H1 (cell line): ENCODE measurements around the gene SLC9C1. TPM values are rescaled to one million over a fixed set of nuclear protein-coding genes. Genes with fewer than 3 reads are reported as not detected.

Experiments
- CTCF ChIA-PET: fragments of 300-600 bp; sonication (Branson Sonifier 250); formaldehyde crosslinking; loops from one replicate; lab custom pipeline; 2021; ENCODE audit not compliant: partially characterized antibody; lab: Charles Lee
- POLR2A ChIA-PET: fragments of 300-600 bp; sonication (Branson Sonifier 250); formaldehyde crosslinking; loops from one replicate; lab custom pipeline; 2021; ENCODE audit warnings: inconsistent platforms; ENCODE audit not compliant: partially characterized antibody; lab: Charles Lee
- DNase-seq, 2 experiments: peaks; one replicate each; pipeline versions ENCODE4 v3.0.0 to v3.0.0-alpha.2; 2010 to 2022; ENCODE audit warnings: low spot score in 2 of 2, low read depth in 1 of 2, mixed read lengths in 1 of 2
- FAIRE-seq: peaks from 2 replicates; lab custom pipeline; 2011; peaks lifted over from hg19 to GRCh38; lab: Jason Lieb, UNC
- H2AFZ ChIP-seq: 2 replicates; pipeline ENCODE4 v1.8.1; 2012; ENCODE audit warnings: low read length, inconsistent platforms
- H2AK5ac ChIP-seq: 2 replicates; pipeline ENCODE4 v1.6.1; 2013; ENCODE audit warnings: low read depth, low read length
- H2BK120ac ChIP-seq: replicated peaks from 2 replicates; pipeline ENCODE3; 2013; ENCODE audit warnings: low read depth, low read length, inconsistent platforms
- H2BK12ac ChIP-seq: 2 replicates; pipeline ENCODE4 v1.6.1; 2013; ENCODE audit warnings: low read depth, low read length
- H2BK15ac ChIP-seq: 2 replicates; pipeline ENCODE4 v1.6.1; 2013; ENCODE audit warnings: low read length
- H2BK20ac ChIP-seq: 2 replicates; pipeline ENCODE4 v1.6.1; 2013; ENCODE audit warnings: low read length
- H2BK5ac ChIP-seq: 2 replicates; pipeline ENCODE4 v1.6.1; 2013; ENCODE audit warnings: low read depth, low read length
- H3K14ac ChIP-seq: 2 replicates; pipeline ENCODE4 v1.6.1; 2013; ENCODE audit warnings: inconsistent platforms; ENCODE audit not compliant: insufficient read length
- H3K18ac ChIP-seq: 2 replicates; pipeline ENCODE4 v1.6.1; 2013; ENCODE audit warnings: low read length; ENCODE audit errors: extremely low read depth
- H3K23ac ChIP-seq: 2 replicates; pipeline ENCODE4 v1.6.1; 2013; ENCODE audit warnings: inconsistent platforms; ENCODE audit not compliant: insufficient read length
- H3K23me2 ChIP-seq: 2 replicates; pipeline ENCODE4 v1.6.1; 2013; ENCODE audit warnings: low read depth, low read length
- H3K27ac ChIP-seq: 2 replicates; pipeline ENCODE4 v1.6.1; 2011; ENCODE audit warnings: low read depth, low read length, inconsistent platforms
- H3K27me3 ChIP-seq, 4 experiments: replicated peaks in 1 of 4; 1 replicate in 1 of 4; 2 replicates in 3 of 4; pipeline versions ENCODE4 v1.6.1 to v1.8.1; 2011 to 2013; ENCODE audit warnings: low read length in 3 of 4, mild to moderate bottlenecking in 3 of 4, inconsistent platforms in 2 of 4, mixed read lengths in 2 of 4, moderate library complexity in 1 of 4; ENCODE audit not compliant: control insufficient read depth in 3 of 4, insufficient read depth in 3 of 4; ENCODE audit errors: extremely low read depth in 1 of 4
- H3K36me3 ChIP-seq, 4 experiments: 2 replicates each; pipeline versions ENCODE4 v1.6.1 to v1.8.1; 2011 to 2013; ENCODE audit warnings: mild to moderate bottlenecking in 4 of 4, low read length in 3 of 4, moderate library complexity in 2 of 4, control low read depth in 1 of 4, inconsistent platforms in 1 of 4; ENCODE audit not compliant: insufficient read depth in 4 of 4, control insufficient read depth in 2 of 4
- H3K4ac ChIP-seq: replicated peaks from 2 replicates; pipeline ENCODE3; 2013; ENCODE audit warnings: low read length, low read depth, mixed read lengths, inconsistent platforms; ENCODE audit not compliant: insufficient read length
- H3K4me1 ChIP-seq, 4 experiments: replicated peaks in 1 of 4; 1 replicate in 1 of 4; 2 replicates in 3 of 4; pipeline versions ENCODE4 v1.6.1 to v1.8.1; 2011 to 2013; ENCODE audit warnings: low read length in 3 of 4, inconsistent platforms in 2 of 4, mixed read lengths in 1 of 4; ENCODE audit not compliant: insufficient read depth in 4 of 4, control insufficient read depth in 3 of 4
- H3K4me2 ChIP-seq, 2 experiments: 2 replicates each; pipeline versions ENCODE4 v1.6.1 to v1.8.1; 2011 to 2013; ENCODE audit warnings: low read depth in 2 of 2, low read length in 2 of 2, control low read depth in 1 of 2, inconsistent platforms in 1 of 2, mild to moderate bottlenecking in 1 of 2; ENCODE audit not compliant: insufficient read depth in 1 of 2
- H3K4me3 ChIP-seq, 4 experiments: fragments of 200-600, 300-600 bp in 1 of 4; sonication (generic), shearing (Covaris generic), sonication (Bioruptor Twin) in 1 of 4; 2 replicates each; pipeline versions ENCODE4 v1.5.1 to v1.8.1; 2011 to 2016; ENCODE audit warnings: low read length in 4 of 4, low read depth in 3 of 4, control low read depth in 2 of 4, inconsistent platforms in 2 of 4, mild to moderate bottlenecking in 2 of 4, mixed read lengths in 1 of 4, moderate library complexity in 1 of 4; ENCODE audit not compliant: insufficient read depth in 2 of 4; ENCODE audit errors: extremely low read depth in 1 of 4
- H3K56ac ChIP-seq: replicated peaks from 2 replicates; pipeline ENCODE3; 2013; ENCODE audit warnings: low read depth, mild to moderate bottlenecking, mixed read lengths, low read length, inconsistent platforms; ENCODE audit not compliant: insufficient read length
- H3K79me1 ChIP-seq: 2 replicates; pipeline ENCODE4 v1.6.1; 2013; ENCODE audit warnings: low read depth, low read length, control low read depth
- H3K79me2 ChIP-seq, 2 experiments: 2 replicates each; pipeline versions ENCODE4 v1.6.1 to v1.8.1; 2012 to 2013; ENCODE audit warnings: low read length in 2 of 2, mild to moderate bottlenecking in 2 of 2, inconsistent platforms in 1 of 2; ENCODE audit not compliant: insufficient read depth in 2 of 2, control insufficient read depth in 1 of 2
- H3K9ac ChIP-seq, 4 experiments: replicated peaks in 1 of 4; 1 replicate in 1 of 4; 2 replicates in 3 of 4; pipeline versions ENCODE4 v1.6.1 to v1.8.1; 2011 to 2013; ENCODE audit warnings: low read depth in 3 of 4, low read length in 3 of 4, control low read depth in 2 of 4, mild to moderate bottlenecking in 2 of 4, moderate library complexity in 2 of 4, inconsistent platforms in 1 of 4; ENCODE audit errors: extremely low read depth in 1 of 4
- H3K9me3 ChIP-seq, 2 experiments: 2 replicates each; pipeline versions ENCODE4 v1.6.1 to v1.8.1; 2012 to 2013; ENCODE audit warnings: mild to moderate bottlenecking in 2 of 2, moderate library complexity in 2 of 2, control low read depth in 1 of 2, inconsistent platforms in 1 of 2, low read depth in 1 of 2, low read length in 1 of 2, mixed read lengths in 1 of 2; ENCODE audit not compliant: insufficient read depth in 2 of 2
- H4K20me1 ChIP-seq, 2 experiments: replicated peaks in 1 of 2; 2 replicates each; pipeline versions ENCODE3 to v1.8.1; 2011 to 2013; ENCODE audit warnings: inconsistent platforms in 2 of 2, low read length in 2 of 2, mild to moderate bottlenecking in 1 of 2; ENCODE audit not compliant: insufficient read depth in 2 of 2, control insufficient read depth in 1 of 2
- H4K5ac ChIP-seq: 2 replicates; pipeline ENCODE4 v1.6.1; 2013; ENCODE audit warnings: low read length, low read depth, mixed read lengths, inconsistent platforms; ENCODE audit not compliant: insufficient read length
- H4K8ac ChIP-seq: 2 replicates; pipeline ENCODE4 v1.8.0; 2013; ENCODE audit warnings: mild to moderate bottlenecking, moderate library complexity, low read length, inconsistent platforms; ENCODE audit not compliant: insufficient read depth; ENCODE audit errors: extremely low read depth
- H4K91ac ChIP-seq: replicated peaks from 2 replicates; pipeline ENCODE3; 2013; ENCODE audit warnings: low read length, mixed read lengths, inconsistent platforms; ENCODE audit not compliant: insufficient read length
- CHD2 ChIP-seq: IDR thresholded peaks from 2 replicates; pipeline ENCODE4 v1.6.1; 2012; ENCODE audit warnings: low read length, improper control_type of control experiment
- JUN ChIP-seq: IDR thresholded peaks from 2 replicates; pipeline ENCODE4 v1.6.1; 2011; ENCODE audit warnings: low read depth, mild to moderate bottlenecking, improper control_type of control experiment, low read length
- KDM4A ChIP-seq: IDR thresholded peaks from one replicate; pipeline ENCODE4 v1.7.1; 2012; ENCODE audit warnings: low read depth, mild to moderate bottlenecking, moderate library complexity, low read length, inconsistent platforms; ENCODE audit not compliant: severe bottlenecking
- WGBS, 2 experiments: shearing (Covaris generic) in 1 of 2; methylation state at CpG; one replicate each; pipeline versions ENCODE4 v1.1.6 to v1.1.7; 2013 to 2015; ENCODE audit warnings: low lambda C conversion rate in 2 of 2, mixed read lengths in 2 of 2, inconsistent platforms in 1 of 2, low coverage in 1 of 2, missing lambda C conversion rate in 1 of 2; ENCODE audit not compliant: insufficient replicate concordance in 2 of 2, insufficient coverage in 1 of 2, insufficient read length in 1 of 2; ENCODE audit errors: extremely low coverage in 1 of 2, missing lambda C conversion rate in 1 of 2; 5-methylcytosine and 5-hydroxymethylcytosine counted together
- polyA plus RNA-seq, 7 experiments: library from polyadenylated mRNA; depleted of rRNA in 3 of 7; stranded (reverse) in 5 of 7; unstranded in 2 of 7; fragments of >200 nt in 5 of 7; fragments of 200-250 nt in 2 of 7; gene quantifications; 1 replicate in 5 of 7; 2 replicates in 1 of 7; 4 replicates in 1 of 7; pipeline versions ENCODE4 v1.2.1 to v1.2.3, GENCODE V29; 2011 to 2013; ENCODE audit warnings: missing spikeins in 2 of 7, mixed read lengths in 2 of 7
- total RNA-seq: library from RNA; stranded (reverse); fragmentation: NEBNext Ultra II Directional; extraction: Animal tissue kit (Norgen Biotek cat#: 25700); gene quantifications from 2 replicates; pipeline ENCODE4 v1.2.1, GENCODE V29; 2021

SLC9C1 gene
- total and polyA plus RNA-seq, 2 of the 8 experiments (the other 6 are each of a cell fraction or from before 2014, with no cell fraction given), result 0.15 to 0.24 TPM

DNA sequence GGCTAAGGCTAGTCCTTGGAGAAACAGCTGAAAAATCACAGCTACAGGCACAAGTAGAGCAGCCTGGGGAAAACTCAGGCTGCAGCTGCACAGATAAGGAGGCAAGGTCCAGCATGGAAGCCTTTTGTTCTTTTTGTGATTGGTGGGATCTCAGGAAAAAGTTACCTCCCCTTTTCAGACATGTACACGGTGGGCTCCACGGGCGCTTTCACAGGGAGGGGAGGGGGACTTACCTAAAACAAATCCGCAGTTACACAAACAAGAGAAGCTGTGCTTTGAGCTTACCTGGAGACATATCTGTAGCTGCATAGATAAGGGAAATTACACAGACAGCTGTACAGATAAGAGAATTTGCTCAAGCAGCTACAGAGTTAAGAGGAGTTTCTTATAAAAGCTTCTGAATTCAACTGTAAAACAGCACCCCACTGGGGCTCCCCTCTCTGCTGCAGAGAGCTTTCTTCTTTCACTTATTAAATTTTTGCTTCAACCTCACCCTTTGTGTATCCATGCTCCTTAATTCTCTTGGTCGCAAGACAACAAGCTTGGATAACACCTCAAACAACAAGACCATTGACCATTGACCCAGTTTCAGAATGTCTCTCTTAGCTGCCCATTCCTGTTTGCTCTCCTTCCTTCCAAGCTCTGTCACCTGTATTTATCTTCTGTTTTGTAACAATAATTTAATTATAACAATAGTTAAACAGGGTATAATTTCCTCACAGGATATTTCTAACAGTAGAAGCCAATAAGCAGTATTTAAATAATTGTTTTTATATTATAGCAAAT, 28.0 kb upstream of the SLC9C1 start:
- Histone ChIP-seq H3K79me1 (no peaks in the 10 kb centered on the region), H3K14ac (no peak overlapping the region), H3K9me3 (peaks cover 1 to 4% of the 10 kb centered on the region in 2 experiments; a peak in 1 of 4 replicates), H2BK20ac (peak overlapping the region; percentile 7; the same call in 1 of the 2 replicates), H2AK5ac (no peak overlapping the region), H3K27me3 (no peaks in the 10 kb centered on the region), H4K91ac (no peak overlapping the region), H2BK5ac (no peak overlapping the region), H3K23ac (no peak overlapping the region), H2BK15ac (no peak overlapping the region), H4K20me1 (no peaks in the 10 kb centered on the region), H3K4ac (no peak overlapping the region), H3K4me1 (peaks cover 0 to 16% (median 8%) of the 10 kb centered on the region in 4 experiments; a peak in 5 of 7 replicates), H3K36me3 (no peaks in the 10 kb centered on the region), H3K9ac (no peak overlapping the region), H3K23me2 (no peaks in the 10 kb centered on the region), H2BK120ac (peak overlapping the region; percentile 22), H3K56ac (no peak overlapping the region), H3K4me3 (peak overlapping the region in 1 of 4 experiments; percentile 28; a peak in 1 of 8 replicates), H3K27ac (peak overlapping the region; percentile 25; the same call in 1 of the 2 replicates), H3K79me2 (no peaks in the 10 kb centered on the region), H2AFZ (peak overlapping the region; percentile 77), H3K4me2 (peak overlapping the region; percentile 48 to 50; a peak in 3 of 4 replicates), H3K18ac (peak overlapping the region; percentile 55; the same call in 1 of the 2 replicates), H4K8ac (no peak overlapping the region), H4K5ac (peak overlapping the region; percentile 18), H2BK12ac (no peak overlapping the region)
- TF ChIP-seq KDM4A (peak; percentile 33), CHD2 (no peak), JUN (no peak)
- POLR2A ChIA-PET, result interaction anchor here (0.8 to 3.9 kb wide), 7 partner anchors 9 to 94 kb away, joined by 3 to 16 read pairs (median 5); partner anchors contain the start of genes CD200 and SLC9C1
- no peak for DNase-seq
- WGBS, 2 experiments, result 29% methylated on average over 5 of the region's 5 CpGs; no CpG with 5 or more reads in 1 of the 2 experiments
- CTCF ChIA-PET, result interaction anchor here (0.7 to 4.4 kb wide), 13 partner anchors 10 to 211 kb away, joined by 3 to 30 read pairs (median 5); partner anchors contain the start of genes CD200 and SLC9C1
- FAIRE-seq, result peak; percentile 87
